DMS79 treated with DMSO at 0.1 percent for 48 hours (cell line): ENCODE results near the gene RXRA.

Source experiments
- DNase-seq: peaks from one replicate; lab custom pipeline; 2025; lab: John Stamatoyannopoulos, UW

The RXRA gene

DNA sequence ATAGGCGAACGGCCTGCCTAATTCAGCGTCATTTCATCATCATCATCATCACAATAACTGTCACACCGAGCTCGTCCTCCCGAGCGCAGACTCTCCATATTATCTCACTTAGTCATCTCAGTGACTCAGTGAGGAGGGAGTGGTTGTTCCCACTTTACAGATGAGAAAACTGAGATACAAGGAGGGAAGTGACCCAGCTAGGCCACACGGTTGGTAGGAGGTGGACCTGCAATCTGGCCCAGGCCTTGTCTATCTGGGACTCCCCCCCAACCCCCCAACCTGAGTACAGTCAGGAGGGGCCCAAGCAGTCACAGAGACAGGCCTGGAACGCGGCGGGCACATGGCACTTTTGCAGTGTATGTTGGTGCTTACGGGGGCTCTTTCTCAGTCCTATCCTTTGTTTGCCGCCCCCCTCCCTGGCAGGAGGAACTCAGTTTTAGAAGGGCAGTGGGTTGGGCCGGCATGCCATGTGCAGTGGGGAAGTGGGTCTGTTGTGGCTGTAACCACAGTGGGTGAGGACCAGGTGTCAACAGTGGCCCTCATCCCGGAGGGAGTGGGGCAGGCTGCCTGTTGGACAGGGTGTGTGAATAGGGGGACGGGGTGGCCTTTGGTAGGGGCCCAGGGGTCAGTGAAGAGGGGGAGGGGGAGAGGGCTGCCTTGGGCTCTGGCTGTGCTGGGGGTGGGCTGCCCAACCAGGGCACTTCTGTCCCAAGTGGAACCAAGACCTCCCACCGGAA is 1.7 kb upstream of the RXRA start:
- no peak for DNase-seq

DNA sequence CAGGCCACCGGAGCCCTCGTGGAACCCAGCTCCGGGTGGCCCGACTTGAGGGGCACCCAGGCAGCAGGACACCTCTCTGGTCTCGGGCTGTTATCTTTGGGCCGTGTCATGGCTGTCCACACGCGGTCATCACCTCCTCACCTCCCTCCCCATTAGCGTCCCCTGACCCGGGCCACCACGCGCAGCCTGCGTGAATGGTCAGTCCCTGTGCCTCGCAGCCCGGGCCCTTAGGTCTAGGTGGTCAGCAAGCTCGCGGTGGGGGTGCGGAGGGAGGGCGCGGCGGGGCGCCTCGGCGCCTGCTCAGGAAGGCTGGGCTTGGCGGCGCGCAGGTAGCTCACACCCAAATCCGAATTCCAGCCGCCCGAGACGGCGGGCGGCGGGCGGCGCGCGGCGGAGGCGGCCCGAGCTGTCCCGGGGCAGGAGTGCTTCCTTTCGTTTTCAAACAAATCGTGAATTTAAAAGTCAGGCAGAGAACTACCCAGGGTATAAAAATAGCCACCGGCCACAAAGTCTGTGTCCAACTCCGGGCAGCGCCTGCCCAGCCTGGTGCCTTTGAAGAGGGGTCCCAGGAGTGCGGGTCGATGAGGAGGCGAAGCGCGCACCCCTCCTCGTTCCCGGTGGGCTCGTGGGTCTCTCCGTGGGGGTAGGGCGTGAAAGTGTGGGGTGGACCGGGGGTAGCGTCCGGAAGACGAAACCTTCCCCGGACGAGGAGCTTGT is 1.0 kb upstream of the RXRA start:
- no peak for DNase-seq

DNA sequence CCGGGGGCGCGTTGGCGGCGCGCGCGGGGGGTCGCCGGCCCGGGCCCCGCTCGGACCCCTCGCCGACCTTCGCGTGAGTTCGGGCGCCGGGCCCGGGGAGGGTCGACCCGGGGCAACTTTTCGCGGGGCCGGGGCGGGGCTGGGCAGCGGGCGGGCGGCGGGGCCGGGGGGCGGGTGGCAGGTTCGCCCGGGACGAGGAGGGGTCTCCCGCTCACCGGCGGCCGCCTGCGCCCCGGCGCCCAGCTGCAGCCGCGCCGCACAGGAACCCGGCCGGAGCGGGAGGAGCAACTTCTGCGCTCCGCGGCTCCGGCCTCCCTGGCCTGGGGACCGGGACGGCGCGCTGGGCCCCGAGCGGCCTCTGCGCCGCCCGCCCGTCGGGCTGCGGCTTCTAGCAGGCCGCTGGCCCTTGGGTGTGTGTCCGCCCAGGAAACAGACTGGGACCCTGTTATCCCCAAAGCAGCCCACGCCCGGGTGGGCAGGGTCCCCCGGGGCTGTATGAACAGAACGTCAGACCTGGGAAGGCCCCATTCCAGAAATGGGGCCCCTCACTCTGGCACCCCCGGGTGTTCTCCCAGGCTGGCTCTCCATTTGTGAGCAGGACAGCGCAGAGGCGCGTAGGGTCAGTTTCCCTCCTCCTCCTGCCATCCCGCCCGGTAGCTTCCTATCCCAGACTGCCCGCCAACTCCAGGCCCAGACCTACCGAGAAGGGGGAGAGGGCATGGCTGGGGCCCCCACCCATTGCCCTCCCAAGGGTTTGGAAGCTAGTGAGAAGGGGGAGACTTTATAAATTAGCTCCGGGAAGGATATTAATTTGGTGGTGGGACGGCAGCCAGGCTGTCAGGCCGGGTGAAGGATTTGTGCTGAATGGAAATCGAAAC is 708 bp downstream of the RXRA start:
- DNase-seq, result peak; percentile 12

DNA sequence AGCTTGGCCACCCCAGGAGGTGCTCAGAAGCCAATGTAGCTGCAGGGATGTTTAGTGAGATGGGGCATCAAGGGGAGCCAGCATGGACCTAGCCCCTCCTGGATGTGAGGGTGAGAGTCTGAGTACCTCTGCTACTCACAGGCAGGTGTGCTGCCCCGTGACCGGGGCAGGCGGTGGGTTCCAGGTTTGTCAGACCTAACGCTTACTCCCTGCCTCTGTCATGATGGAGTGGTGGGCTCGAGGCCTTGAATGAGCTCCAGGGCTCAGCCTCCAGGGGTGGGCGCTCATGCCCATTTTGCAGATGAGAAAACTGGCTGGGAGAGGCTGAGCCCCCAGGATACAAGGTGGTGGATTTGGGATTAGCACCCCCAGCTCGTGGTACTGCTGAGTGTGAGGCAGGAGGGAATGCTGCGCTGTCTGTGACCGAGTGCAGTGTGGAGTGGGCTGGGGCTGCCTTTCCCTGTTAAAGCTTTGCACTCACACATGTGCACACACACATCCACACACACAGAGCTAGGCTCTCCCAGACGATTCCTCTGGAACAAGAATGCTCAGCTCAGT is 1.5 kb downstream of the RXRA start:
- DNase-seq, result no peak

DNA sequence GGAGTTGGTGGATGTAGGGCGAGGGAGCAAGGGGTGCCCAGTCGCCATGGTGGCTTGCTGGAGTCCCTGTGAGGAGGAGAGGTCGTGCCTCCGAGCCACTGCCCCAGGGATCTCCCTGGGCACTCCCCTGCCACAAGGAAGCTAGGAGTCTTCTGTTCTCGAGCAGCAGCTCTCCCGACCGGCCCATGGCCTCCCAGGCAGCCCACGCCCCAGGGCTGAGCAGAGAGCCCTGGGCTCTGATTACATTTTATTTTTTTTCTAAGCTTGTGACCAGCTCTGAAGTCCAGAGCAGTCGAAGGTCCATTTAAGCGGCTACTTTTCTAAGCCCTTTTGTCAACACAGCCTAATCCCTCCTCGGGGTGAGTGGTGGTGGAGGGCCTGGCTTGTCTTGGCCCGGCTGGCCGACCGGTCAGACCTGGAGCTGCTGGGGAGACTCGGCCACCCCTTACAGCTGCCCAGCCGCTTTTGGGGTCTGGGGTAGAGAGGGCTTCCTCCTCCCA is 2.1 kb downstream of the RXRA start:
- peak; percentile 40 for DNase-seq

DNA sequence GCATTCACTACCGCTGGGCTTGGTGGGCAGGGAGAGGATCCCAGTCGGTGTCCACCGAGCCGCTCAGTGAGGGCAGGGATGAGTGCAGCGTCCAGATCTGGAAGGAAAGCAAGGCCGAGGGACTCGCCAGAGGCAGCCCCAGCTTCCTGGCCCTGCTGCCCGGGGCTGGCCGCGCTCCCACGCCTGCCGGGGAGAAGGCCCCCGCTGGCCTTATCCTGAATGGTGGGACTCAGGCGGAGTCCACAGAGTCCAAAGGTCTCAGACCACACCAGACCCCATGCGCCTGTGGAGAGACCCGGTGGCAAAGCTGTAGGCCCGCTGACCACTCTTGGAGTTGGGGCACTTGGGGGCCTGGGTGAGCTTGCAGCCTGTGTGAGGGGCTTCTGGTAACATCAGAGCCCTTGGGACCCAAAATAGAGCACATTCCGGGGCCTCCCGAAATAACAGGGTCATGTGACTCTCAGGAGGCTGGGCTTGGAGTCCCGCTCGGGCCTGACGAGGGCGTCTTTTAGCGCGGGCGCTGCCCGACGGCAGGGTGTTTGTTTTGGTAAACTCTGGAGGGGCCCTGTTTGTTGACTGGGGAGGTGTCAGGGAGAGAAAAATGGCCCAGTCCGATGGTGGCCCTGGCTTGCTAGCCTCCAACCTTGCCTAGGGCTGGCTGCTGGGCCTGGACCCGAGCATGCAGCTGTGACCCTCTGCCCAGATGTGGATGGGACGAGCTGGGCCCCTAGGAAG is 2.8 kb downstream of the RXRA start:
- no peak for DNase-seq

DNA sequence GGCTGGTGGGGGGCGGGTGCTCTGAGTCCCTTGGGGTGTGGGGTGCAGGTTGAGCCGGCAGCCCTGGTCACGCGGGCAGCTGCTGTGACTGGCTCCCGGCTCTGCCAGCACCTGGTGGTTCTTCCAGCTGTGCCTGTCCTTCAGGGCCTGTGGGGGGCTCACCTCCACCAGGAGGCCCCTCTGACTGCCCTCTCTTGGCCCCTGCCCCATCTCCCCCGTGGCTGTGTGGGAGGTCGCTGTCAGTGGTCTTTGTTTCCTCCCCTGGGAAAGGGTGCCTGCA is 3.3 kb downstream of the RXRA start:
- DNase-seq, result no peak

DNA sequence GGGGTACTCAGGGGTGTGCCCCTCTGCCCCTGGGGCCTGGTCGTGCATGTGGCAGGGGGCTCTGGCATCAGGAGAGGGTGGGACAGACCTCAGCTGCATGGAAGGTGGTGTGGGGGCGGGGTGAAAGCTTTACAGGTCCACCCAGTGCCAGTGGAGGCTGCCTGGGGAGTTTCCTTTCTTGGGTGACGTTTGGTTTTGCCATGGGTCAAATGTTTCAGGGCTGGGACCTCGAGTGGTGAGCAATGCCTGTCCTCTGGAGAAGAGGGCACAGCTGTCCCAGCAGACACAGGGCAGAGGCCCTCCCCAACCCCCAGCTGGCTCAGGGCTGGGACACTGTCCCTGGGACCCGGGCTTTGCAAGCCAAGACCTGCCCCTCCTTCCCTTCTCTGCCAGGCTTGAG is 3.6 kb downstream of the RXRA start:
- DNase-seq, result no peak

DNA sequence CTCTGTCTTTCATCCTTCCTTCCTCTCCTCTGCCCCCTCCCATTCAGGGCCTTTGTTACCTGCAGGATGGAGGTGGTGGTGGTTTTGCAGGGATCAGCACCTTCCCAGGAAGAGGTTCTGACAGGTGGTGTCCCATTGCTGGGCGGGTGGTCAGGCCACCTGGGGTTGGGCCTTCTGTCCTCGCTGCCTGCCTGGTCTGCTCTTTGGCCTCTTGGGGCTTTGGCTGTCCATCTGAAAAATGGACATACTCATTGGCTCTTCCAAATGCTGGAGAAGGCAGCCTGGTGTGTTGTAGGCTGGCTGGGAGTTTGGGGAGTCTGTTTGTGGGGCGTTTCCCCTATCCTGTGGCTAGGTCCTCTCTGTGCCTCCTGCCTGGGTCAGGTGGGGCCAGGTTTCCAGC is 4.3 kb downstream of the RXRA start:
- no peak for DNase-seq

DNA sequence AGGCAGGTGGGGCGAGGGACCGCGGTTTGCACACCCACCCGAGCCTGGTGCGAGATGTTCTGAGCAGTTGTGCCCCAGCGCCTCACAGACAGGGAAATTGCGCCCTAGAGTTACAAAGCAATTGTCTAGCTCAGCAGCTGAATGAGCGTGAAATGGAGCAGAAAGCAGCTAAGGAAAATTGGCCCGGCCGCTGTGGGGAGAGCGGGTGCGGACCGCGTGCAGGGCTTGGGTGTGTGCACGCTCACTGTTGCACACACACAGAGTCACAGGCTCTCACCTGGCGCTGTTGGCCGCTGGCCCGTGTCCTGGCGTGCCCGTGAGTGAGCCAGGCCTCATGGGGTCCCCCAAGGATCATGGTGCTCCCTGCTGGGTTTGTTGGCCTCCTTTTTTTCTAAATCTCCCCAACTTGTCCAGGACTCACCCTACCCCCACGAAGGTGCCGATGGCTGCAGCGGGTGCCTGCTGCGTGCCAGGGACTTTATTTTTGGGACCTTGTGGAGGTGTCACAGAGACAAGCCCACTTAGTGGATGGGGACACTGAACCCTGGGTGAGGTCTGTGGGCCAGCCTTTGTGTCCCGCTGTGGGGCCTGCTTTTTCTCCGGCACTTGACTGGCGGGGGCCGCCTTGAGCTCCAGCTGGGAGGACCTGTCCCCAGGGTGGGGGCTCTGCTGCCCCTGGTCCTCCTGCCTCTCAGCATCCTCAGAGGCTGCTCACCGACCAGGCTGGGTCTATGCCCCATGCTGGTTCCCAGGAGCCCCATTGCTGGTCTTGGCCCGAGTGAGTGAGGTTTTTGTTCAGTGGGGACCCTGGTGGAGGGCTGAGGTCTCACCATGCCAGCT is 5.2 kb downstream of the RXRA start:
- peak; percentile 76 for DNase-seq

DNA sequence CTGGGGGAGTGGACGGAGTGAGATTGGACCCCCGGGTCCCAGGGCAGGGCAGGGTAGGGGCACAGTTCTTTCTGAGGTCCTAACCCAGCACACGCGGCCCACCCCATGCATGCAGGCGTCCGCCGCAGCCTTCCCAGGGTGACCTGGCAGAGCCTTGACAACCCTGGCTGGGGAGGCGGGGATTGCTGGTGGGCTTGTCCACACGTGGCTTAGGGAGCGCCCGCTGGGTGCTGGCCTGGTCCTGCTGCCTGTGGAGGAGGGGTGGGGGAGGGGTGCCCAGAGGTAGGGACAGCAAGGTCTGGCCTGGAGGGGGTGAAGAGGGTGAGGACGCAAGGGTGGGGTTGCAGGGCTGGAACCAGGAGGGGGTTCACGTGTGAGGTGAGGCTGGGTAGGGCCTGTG is 6.0 kb downstream of the RXRA start:
- DNase-seq, result no peak

DNA sequence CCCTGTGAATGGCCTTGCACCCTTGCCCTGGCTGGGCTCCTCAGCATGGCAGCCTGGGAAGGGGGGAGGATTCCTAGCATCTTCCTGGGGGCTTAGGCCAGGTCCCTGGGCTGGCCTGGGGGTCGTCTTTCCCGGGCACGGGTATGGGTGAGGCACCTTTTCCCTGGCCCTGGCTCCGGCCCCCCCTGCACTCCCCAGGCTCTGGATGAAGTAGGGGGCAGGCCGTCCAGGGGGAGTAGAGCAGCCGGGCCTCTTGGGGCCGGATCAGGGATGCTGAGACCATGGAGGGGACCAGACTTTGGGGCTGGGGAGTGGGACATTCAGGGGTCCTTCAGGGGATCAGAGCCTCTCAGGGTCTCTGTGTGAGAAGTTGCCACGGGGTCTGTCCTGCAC is 6.6 kb downstream of the RXRA start:
- no peak for DNase-seq

DNA sequence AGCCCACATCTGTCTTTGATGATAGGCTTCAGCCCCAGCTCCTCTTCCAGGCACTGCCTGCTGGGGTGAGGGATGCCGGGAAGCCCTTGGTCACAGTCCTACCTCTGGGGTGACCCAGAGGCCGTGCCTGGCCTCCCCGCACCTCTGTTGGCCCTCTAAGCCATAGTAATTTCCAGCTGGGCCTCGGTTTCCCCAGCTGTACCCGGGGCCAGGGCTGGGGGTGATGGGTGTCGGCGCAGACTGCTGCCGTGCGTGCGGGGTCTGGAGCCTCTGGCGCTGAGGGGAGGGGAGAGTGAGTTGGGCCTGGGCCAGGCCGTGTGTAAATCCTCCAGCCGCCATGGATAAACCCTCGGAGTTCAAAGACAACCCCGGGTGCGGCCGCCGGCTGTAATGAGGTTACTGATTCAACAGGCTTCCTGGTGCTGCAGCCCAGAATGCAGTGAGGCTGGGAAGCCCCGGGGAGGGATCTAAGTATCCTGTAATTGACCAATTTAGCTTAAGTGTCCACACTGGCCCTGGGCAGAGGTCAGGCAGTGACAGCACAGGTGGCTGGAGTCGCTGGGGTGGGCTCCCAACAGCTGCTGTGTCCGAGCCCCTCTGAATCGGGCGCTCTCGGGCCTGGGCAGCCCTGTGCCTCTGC is 7.1 kb downstream of the RXRA start:
- DNase-seq, result no peak

DNA sequence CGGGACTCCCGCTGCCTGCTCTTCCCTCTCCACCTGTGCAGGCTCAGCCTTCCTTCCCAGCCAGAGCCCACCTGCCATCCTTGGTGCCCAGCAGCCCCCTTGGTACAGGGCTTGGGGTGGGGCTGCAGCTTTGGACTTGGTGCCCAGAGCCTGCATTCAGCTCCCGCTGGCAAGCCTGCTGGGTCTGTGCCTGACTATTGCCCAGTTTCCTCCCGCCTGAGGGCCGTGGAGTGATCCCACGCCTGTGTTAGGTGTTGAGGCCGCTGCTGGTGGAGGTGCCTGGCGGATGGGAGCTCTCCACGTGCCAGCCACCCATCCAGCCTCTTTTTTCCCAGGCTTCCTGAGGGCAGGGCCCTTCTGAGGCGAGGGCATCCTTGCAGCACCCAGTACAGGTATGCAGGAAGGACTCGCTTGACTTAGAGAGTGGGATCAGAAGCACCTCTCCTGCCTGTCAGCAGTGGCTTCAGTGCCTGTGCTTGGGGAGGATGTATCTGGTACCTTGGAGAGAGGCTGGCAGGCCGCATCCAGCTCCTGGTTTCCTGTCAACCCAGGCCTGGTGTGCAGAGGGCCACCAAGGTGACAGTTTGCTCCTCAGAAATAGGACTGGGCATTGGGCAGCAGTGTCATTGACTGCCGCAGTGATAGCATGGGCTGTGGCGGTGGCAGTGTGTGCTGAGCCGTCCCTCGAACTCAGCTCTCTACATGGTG is 7.8 kb downstream of the RXRA start:
- DNase-seq, result no peak

DNA sequence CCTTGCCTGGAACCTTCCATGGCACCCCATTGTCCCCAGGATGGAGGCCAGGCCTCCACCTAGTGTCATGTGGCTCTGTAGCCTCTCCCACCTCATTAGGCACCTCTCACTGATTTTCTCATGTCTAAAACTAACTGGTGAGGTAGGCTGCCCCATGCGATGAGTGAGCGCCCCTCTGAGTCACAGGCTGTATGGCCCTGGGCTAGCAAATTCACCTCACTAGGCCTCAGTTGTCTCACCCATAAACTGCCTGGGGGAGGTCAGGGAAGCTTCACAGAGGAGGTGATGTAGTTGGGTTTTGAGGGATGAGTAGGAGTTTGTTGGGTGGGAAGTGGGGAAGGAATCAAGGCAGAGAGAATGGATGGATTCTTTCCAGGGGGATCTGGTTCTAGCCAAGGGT is 8.8 kb downstream of the RXRA start:
- DNase-seq, result no peak

DNA sequence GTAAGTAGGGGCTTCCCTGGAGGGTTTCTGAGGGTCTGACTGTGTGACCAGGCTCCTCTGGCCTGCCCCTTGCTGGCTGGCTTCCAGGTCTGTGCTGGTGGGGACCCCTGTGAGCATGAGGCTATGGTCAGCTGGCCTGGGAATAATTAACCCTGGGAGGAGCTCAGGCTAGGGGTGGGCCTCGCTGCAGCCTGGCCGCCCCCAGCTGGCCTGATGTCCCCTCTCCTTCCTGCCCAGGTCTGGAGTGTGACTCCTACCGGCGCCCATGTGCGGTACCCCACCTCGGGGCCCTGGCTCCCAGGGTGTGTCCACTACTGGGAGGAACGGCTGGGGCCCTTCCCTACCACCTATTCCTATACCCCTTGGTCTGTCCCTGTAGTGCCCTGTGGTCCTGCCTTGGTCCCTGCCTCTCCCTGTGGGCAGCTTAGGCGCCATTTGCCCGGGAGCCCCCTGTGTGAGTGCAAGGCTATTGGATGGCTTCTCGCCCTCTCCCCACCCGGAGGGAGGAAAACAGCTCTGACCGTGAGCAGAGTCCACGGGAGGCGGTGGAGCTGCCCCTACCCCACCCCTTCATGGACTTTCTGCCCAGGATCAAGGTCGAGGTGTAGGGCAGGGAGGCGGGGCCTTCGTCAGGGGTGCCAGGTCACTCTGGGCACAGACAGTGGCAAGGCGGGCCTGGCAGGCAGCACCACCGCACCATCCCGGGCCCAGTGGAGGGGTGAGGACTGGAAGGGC is 9.4 kb downstream of the RXRA start:
- DNase-seq, result no peak

DNA sequence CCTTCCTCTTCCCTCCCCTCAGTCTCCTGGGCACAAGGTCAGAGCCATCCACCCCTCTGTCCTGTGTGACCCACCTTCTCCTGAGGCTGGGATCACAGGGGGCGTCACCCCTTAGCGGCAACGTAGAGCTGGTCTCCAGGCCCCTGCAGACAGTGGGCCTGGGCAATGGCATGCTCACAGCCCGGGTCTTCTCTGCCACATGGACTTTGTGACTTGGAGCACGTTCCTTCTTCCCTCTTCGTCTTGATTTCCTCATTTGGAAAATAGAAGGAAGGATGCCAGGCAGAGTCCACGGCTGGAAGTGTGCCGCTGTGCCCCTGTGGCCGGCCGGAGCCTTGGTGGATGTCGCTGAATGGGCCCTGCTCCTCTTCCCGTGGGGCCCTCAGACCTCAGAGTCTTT is 10.0 kb downstream of the RXRA start:
- no peak for DNase-seq

DNA sequence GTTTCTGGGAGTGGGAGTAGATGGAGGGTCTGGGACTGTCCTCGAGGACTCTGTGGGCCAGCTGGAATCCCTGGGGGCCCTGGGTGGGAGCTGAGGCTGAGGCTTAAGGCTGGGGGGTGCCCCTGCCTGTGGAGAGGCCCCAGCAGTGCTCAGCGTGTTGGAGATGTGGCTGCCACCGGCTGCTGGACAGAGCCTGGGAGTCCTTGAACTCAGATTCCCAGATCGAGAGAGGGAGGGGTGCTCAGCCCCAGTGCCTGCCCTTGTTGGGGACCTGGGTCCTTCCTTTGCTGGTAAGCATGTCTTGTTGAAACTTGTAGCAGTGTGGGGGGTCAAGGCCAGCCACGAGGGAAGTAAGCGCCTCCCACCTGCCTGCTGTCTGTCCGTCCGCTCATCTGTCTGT is 10.7 kb downstream of the RXRA start:
- no peak for DNase-seq

DNA sequence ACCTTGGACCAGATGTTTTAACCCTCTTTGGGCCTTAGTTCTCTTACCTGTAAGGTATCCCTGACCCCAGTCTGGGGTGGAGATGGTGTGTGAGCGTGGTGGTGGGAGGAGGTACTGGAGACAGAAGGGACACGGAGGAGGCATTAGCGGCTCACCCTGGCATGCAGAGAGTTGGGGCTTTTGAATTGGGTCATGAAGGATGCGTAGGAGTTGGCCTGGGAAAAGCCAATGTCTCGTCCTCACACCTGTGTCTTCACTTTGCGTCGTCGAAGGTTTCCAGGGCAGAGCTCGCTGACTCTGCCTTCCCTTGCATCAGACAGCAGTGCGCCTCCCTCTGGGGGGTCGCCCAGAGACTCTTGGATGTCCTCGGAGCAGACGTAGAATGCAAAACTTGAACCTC is 11.2 kb downstream of the RXRA start:
- DNase-seq, result no peak
